ENCODE results near the gene RUNX2. TPM values are rescaled to one million over a fixed set of nuclear protein-coding genes. Genes with fewer than 3 reads are reported as not detected.

Gene RUNX2
- total and polyA plus RNA-seq, 3 donors from 2014 or later = 2.9 to 6.0 (median 4.3) TPM

- no peaks in the 10 kb centered on the region for H3K9me3 ChIP-seq
- H3K36me3 ChIP-seq (ENCODE audit: low read depth, missing control alignments) = no peaks in the 10 kb centered on the region
- no peak for TF ChIP-seq POLR2A (IDR thresholded peaks at IDR 0.05)
- TF ChIP-seq CTCF (IDR thresholded peaks at IDR 0.05) = no peak
- 69 to 76% methylated on average over 7 of the region's 7 CpGs for WGBS, 2 donors
- H3K27ac ChIP-seq = no peak overlapping the region
- DNase-seq = no peak
- no peaks in the 10 kb centered on the region for H3K4me1 ChIP-seq
- H3K4me3 ChIP-seq = no peak overlapping the region
- intact Hi-C loops (cut with DNase I; ENCODE audit: low total_unique reads) = no loop called here
- H3K27me3 ChIP-seq = no peaks in the 10 kb centered on the region
These were observed 309.6 kb downstream of the RUNX2 start for GRCh38 chr6:45637611-45638257.

- DNase-seq = no peak
- Histone ChIP-seq H3K27ac (no peak overlapping the region), H3K9me3 (no peaks in the 10 kb centered on the region), H3K4me1 (no peaks in the 10 kb centered on the region), H3K27me3 (no peaks in the 10 kb centered on the region), H3K36me3 (ENCODE audit: low read depth, missing control alignments) (no peaks in the 10 kb centered on the region), H3K4me3 (no peak overlapping the region)
- no peak for TF ChIP-seq POLR2A (IDR thresholded peaks at IDR 0.05)
- TF ChIP-seq CTCF (IDR thresholded peaks at IDR 0.05) = no peak
- WGBS, 2 donors = 90 to 93% methylated on average over 2 of the region's 2 CpGs
- intact Hi-C loops (cut with DNase I; ENCODE audit: low total_unique reads) = no loop called here
These were observed 312.0 kb downstream of the RUNX2 start for GRCh38 chr6:45640081-45640491.

GRCh38 chr6:45640811-45641210, 312.7 kb downstream of the RUNX2 start:
- Histone ChIP-seq H3K9me3 (no peaks in the 10 kb centered on the region), H3K4me1 (no peaks in the 10 kb centered on the region), H3K4me3 (no peak overlapping the region), H3K27ac (no peak overlapping the region), H3K27me3 (no peaks in the 10 kb centered on the region), H3K36me3 (ENCODE audit: low read depth, missing control alignments) (no peaks in the 10 kb centered on the region)
- no peak for TF ChIP-seq CTCF (IDR thresholded peaks at IDR 0.05)
- no peak for TF ChIP-seq POLR2A (IDR thresholded peaks at IDR 0.05)
- intact Hi-C loops (cut with DNase I; ENCODE audit: low total_unique reads) = no loop called here
- DNase-seq = no peak
- 66 to 79% methylated on average over 7 to 13 of the region's 13 CpGs for WGBS, 2 donors

- no peaks in the 10 kb centered on the region for H3K4me1 ChIP-seq
- H3K4me3 ChIP-seq = no peak overlapping the region
- H3K36me3 ChIP-seq (ENCODE audit: low read depth, missing control alignments) = no peaks in the 10 kb centered on the region
- no peaks in the 10 kb centered on the region for H3K27me3 ChIP-seq
- no peak overlapping the region for H3K27ac ChIP-seq
- intact Hi-C loops (cut with DNase I; ENCODE audit: low total_unique reads) = no loop called here
- DNase-seq = no peak
- 72 to 79% methylated on average over 20 of the region's 20 CpGs for WGBS, 2 donors
- TF ChIP-seq CTCF (IDR thresholded peaks at IDR 0.05) (no peak), POLR2A (IDR thresholded peaks at IDR 0.05) (no peak)
- H3K9me3 ChIP-seq = no peaks in the 10 kb centered on the region
These were observed 314.4 kb downstream of the RUNX2 start for GRCh38 chr6:45642331-45643125.

Measured in testis (tissue), 3 donors.